ENCODE data around the gene MARCKS. TPM values are rescaled to one million over a fixed set of nuclear protein-coding genes. Genes with fewer than 3 reads are reported as not detected.

Gene MARCKS, protein sequence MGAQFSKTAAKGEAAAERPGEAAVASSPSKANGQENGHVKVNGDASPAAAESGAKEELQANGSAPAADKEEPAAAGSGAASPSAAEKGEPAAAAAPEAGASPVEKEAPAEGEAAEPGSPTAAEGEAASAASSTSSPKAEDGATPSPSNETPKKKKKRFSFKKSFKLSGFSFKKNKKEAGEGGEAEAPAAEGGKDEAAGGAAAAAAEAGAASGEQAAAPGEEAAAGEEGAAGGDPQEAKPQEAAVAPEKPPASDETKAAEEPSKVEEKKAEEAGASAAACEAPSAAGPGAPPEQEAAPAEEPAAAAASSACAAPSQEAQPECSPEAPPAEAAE
- not detected in 2 replicates for total RNA-seq (2014; rRNA removed; shearing (Covaris generic))

- in situ Hi-C loops (cut with HindIII; ENCODE audit: low sequenced_read_pairs) = no loop called here
- peak; percentile 89 for DNase-seq (ENCODE audit: low spot score)
Observed at GRCh38 chr6:113856625-113857555, at the start of gene MARCKS. Gene MARCKS (plus strand): TSS chr6:113857345. CDS start chr6:113857746, 401 bp downstream.

- in situ Hi-C loops (cut with HindIII; ENCODE audit: low sequenced_read_pairs) = no loop called here
- no peak for DNase-seq (ENCODE audit: low spot score)
Observed at GRCh38 chr6:113809826-113810225, 47.3 kb upstream of the MARCKS start.

- DNase-seq (ENCODE audit: low spot score) = no peak
- in situ Hi-C loops (cut with HindIII; ENCODE audit: low sequenced_read_pairs) = no loop called here
Observed at GRCh38 chr6:113813142-113813541, 44.0 kb upstream of the MARCKS start.

GRCh38 chr6:113818578-113818977 is 38.6 kb upstream of the MARCKS start:
- in situ Hi-C loops (cut with HindIII; ENCODE audit: low sequenced_read_pairs) = no loop called here
- no peak for DNase-seq (ENCODE audit: low spot score)

GRCh38 chr6:113819169-113819830 is 37.8 kb upstream of the MARCKS start:
- in situ Hi-C loops (cut with HindIII; ENCODE audit: low sequenced_read_pairs) = no loop called here

GRCh38 chr6:113820761-113821160 is 36.4 kb upstream of the MARCKS start:
- DNase-seq (ENCODE audit: low spot score) = no peak
- in situ Hi-C loops (cut with HindIII; ENCODE audit: low sequenced_read_pairs) = no loop called here

More at GRCh38 chr6:113819169-113819830, 37.8 kb upstream of the MARCKS start:
- DNase-seq (ENCODE audit: low spot score) = no peak

- in situ Hi-C loops (cut with HindIII; ENCODE audit: low sequenced_read_pairs) = no loop called here
- DNase-seq (ENCODE audit: low spot score) = no peak
Observed at GRCh38 chr6:113821445-113821844, 35.7 kb upstream of the MARCKS start.

DNA sequence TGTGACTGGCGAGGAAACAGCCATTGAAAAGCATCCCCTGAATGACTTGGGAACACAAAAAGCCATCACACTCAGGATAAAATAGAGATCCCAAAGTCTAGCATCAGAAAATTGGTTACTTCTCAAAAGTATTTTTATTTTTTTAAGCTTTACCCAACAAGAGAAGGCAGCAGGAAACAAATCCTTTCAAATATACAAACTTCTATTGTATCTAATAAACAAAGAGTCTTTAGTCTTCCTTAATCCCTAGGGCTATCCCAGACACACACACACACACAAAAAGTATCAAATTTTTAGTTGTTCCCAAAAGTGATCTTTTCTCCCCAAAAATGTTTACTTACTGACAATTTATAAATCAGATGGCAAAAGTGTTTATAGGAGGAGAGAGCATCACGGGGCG is 33.2 kb upstream of the MARCKS start:
- no peak for DNase-seq (ENCODE audit: low spot score)
- in situ Hi-C loops (cut with HindIII; ENCODE audit: low sequenced_read_pairs) = no loop called here

DNA sequence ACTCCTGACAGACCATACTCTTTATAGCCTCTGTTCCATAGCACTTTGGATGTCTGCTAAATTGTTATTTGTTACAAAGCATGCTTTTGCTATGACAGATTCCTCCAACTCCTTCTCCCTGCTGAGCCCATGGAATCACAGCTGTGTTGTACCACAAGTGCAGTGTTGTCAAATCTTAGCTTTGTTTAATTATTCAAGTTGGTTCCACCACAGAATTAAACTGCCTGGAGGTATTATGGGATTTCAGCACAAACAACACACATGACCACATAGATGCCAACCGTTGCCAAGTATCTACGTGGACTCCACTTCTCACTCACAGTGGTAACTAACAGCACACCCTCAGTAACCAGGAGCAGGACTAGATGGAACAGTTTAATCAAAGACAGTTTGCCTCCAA is 32.7 kb upstream of the MARCKS start:
- no peak for DNase-seq (ENCODE audit: low spot score)
- in situ Hi-C loops (cut with HindIII; ENCODE audit: low sequenced_read_pairs) = no loop called here

DNA sequence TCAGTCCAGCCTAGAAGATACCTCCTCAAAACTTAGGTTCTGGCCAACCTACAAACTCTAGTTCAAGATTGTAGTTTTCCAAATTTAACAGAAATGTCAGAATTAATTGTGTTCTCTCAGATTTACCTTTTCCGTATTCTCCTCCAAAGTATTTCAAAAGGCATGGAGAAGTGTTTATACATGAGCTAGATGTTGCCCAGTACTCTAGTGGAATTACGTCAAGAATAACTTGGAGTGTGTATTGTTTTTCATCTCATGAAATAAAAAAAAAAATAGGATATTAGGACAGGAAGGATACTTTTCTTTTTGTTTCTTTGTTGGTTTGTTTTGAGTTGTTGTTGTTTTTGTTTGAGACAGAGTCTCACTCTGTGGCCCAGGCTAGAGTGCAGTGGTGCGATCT is 32.3 kb upstream of the MARCKS start:
- in situ Hi-C loops (cut with HindIII; ENCODE audit: low sequenced_read_pairs) = no loop called here
- DNase-seq (ENCODE audit: low spot score) = no peak

DNA sequence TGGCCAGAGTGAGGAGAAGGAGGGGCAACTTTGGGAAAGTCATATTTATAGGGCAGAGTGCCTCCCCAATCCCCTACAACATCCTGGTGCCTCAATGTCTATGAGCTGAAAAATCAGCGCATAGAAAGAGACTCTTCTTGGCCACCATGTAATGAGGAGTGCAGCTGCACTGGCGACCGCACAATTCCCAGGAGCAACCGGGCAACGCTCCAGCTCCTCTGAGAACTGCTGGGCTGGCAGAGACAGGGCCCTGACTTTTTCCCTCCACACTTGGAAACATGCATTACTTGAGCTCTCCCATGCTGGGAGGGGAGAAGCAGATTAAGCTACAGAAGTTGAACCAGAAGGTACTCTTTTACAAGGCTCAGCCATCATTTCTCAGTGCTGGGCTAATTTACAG is 31.4 kb upstream of the MARCKS start:
- DNase-seq (ENCODE audit: low spot score) = peak; percentile 55
- in situ Hi-C loops (cut with HindIII; ENCODE audit: low sequenced_read_pairs) = no loop called here

DNA sequence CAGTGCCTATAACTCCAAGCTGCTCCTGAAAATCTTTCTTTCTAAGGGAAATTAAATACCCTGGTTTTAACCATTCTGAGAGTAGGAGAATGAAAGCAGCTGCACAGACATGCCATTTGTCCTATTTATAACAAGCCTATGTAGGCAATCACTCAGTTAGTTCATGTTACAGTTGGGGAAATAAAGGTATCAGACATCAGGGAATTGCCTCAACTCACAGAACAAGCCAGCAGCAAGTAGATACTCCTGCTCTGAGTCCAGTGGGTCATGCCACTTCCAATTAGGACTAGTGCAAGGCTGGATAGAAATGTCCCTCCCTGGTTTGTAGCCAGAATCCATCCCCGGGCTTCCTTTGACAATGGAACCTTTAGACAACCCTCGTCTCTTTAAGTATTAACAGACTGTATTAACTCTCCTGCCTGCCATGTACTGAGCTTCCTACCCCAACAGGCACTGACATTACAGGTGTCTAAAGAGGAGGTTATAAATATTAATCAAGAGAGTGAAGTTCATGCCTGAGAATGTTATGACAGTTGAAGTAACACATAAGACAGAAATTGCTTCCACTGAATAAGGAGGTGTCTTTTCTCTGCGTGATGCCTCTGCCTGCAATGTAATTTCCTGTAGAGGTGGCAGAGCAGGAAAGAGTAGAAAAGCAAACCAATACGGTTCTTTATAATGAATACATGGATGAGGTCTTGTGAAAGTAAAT is 28.0 kb upstream of the MARCKS start:
- in situ Hi-C loops (cut with HindIII; ENCODE audit: low sequenced_read_pairs) = no loop called here
- DNase-seq (ENCODE audit: low spot score) = no peak

DNA sequence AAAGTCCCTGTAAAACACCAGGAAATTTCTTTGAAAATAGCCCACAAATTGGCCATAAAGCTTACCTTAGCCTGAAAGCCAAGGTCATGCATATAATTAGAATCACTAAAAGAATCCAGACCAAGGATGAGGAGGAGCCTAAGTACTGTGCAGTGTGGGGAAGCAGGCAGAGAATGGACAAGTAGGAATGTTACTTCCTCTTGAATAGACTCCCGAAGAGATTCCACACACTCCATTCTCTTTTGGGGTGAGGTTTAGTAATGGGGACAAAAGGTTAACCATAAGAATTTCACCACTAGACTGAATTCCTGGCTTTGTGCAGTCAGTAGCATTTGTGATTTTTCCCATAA is 27.5 kb upstream of the MARCKS start:
- in situ Hi-C loops (cut with HindIII; ENCODE audit: low sequenced_read_pairs) = no loop called here
- DNase-seq (ENCODE audit: low spot score) = no peak

GRCh38 chr6:113830140-113830539 is 27.0 kb upstream of the MARCKS start:
- in situ Hi-C loops (cut with HindIII; ENCODE audit: low sequenced_read_pairs) = no loop called here
- DNase-seq (ENCODE audit: low spot score) = no peak

DNA sequence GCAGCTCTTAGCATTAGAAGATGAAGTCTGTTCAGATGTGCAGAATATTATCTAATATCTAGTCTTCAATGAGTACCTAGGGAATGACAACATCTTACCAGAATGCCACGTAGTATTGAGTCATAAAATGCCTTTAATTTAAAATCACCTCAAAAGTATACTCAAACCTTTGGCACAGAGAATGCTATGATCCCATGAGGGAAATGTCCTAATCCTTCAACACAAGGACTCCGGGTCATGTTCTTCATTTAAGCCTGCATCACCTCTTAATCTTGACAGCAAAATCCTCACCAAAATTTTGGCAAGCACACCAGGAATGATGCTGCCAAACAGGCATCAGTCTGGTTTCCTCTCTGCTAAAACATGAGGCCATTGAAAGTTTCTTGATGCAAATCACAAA is 23.6 kb upstream of the MARCKS start:
- in situ Hi-C loops (cut with HindIII; ENCODE audit: low sequenced_read_pairs) = no loop called here
- no peak for DNase-seq (ENCODE audit: low spot score)

DNA sequence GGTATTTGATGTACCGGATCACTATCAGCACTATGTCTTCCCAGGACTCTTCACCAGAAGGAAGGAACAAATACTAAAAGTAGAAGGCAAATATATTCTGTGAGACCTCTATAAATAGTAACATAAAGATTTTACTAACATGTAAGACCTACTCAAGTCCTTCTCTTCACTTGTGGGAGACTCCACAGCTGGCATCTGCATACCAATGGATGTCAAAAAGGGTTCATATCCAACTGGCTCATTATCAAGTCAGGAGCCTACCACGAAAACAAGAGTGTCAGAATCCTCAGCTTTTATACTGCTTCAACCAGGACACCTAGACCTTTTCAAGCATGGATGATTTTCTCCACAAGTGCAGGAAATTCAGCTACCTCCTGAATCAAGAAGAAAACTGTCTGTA is 20.0 kb upstream of the MARCKS start:
- in situ Hi-C loops (cut with HindIII; ENCODE audit: low sequenced_read_pairs) = no loop called here
- DNase-seq (ENCODE audit: low spot score) = no peak

- in situ Hi-C loops (cut with HindIII; ENCODE audit: low sequenced_read_pairs) = no loop called here
- no peak for DNase-seq (ENCODE audit: low spot score)
Observed at GRCh38 chr6:113842165-113842564, 15.0 kb upstream of the MARCKS start.

- DNase-seq (ENCODE audit: low spot score) = no peak
- in situ Hi-C loops (cut with HindIII; ENCODE audit: low sequenced_read_pairs) = no loop called here
Observed at GRCh38 chr6:113843500-113844073, 13.6 kb upstream of the MARCKS start.

GRCh38 chr6:113846577-113846976 is 10.6 kb upstream of the MARCKS start:
- in situ Hi-C loops (cut with HindIII; ENCODE audit: low sequenced_read_pairs) = no loop called here
- no peak for DNase-seq (ENCODE audit: low spot score)

Data from G401 (cell line).